T-helper 1 cell (primary cell): ENCODE data around the gene HIBADH.

Source experiments
- DNase-seq, 5 donors: peaks; one replicate each; pipeline ENCODE4 v3.0.0-alpha.2; 2012 to 2020
- total RNA-seq, 4 donors: gene quantifications; one replicate each; lab custom pipeline; 2026; lab: John Stamatoyannopoulos, UW

HIBADH gene
- total RNA-seq = 11.6 to 17.1 (median 15.5) reads per million in 4 donors

DNA sequence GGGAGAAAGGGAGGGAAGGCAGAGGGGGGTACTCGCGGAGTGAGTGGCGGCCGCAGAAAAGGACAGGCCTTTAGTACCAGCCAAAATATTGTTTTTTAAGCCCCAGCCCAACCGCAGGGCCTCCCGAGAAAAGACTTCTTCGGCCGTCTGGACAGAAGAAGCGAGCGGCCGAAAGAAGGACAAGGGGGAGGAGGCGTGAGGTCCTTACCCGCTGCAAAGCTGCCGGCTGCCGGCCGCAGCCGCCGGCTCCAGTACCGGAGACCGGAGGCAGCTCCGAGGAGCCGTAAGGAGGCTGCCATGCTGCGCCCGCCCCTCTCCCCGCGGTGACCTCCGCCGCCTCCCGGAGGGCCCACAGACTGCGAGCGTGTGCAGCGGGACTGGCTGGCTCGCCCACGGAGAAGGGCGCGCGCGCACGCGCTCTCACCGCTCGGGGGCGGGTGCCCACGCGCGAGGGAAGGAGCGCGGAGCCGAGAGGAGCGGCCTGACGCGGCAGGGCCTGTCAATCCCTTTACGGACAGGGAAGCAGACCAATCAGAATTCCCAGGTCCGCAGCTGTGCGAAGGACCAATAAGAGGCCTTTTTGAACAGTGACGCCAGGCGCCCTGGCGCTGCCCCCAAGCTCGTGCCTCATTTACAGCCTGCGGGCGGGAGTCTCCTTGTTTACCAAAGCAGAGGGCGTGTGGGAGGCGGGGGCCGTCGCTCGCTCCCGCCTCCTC is at the start of gene HIBADH:
TSS of gene HIBADH (minus strand) at position 394 of the 716 bp plus-strand sequence. CDS start at position 299, 95 bp downstream.
- peak; percentile 92 to 98 (median 94) for DNase-seq

DNA sequence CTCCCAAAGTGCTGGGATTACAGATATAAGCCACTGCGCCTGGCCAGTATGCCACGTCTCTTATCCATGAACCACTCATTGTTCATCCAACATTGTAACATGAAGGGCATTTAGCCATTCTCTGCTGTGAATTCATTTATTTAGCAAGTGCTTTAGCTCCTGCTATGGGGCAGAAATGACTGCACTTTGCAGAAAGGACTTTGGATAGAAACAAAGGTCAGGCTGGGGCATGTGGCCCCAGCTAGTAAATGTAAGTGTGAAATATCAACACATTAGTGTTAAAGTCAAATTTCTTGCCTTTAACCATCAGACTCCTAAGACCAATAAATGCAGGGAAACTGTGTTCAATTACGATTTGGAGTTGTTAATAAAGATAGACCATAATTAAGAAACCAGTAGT is 49.5 kb upstream of the HIBADH start:
- no peak for DNase-seq

DNA sequence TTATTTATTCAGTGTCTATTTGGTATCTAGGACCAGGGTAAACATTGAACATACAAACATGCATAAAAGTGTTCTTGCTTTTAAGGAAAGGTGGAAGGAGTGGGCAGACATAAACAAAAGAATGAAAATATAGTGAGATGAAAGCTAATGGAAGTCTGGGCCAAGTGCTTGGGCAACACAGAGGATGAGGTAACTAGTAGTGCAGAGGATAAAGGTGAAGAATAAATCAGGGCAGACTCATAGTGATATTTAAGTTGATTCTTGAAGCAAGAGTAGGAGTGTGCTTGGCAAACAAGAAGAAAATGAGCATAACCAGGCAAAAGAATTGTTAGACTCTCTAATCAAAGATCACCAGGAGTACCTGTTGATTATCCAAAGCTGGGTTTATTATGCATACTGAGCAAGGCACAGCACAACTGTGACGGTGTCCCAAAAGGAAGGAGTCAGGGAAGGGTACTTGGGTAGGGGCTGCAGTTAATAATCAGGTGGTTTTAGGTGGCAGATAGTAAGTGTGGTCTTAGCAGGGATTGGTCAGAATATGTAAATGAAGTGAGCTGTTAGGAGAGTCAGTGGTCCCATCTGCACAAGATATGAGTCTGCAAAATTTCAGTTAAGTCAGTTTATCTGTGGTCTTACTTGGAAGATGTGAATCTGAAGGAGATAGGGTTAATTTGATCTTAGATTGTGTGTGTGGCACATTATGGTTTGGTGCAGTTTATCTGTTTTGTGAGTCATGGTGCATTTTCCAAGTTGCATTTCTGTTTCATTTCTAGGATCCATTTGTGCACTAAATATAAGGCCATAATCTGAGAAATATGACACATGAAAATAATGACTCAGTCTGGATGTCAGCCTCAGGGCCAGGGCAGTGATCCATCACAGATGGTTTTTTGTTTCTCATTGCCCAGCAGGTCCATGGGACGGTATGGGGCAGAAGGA is 46.7 kb upstream of the HIBADH start:
- DNase-seq = peak in 1 of 5 donors; percentile 10

DNA sequence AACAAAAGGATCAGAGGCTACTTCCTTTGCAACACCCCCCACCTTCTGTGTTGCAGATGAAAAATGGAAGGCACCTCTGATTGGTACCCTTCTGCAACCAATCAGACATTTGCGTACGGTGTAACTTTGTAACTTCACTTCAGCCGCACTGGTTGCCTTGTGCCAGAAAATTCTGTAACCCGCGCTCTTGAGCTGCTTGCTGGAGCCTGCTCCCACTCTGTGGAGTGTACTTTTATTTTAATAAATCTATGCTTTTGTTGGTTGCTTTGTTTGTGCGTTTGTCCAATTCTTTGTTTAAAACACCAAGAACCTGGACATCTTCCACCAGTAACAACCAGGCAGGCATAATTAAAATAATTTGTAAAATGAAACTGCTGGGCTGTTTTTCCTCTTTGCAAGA is 45.8 kb upstream of the HIBADH start:
- no peak for DNase-seq

DNA sequence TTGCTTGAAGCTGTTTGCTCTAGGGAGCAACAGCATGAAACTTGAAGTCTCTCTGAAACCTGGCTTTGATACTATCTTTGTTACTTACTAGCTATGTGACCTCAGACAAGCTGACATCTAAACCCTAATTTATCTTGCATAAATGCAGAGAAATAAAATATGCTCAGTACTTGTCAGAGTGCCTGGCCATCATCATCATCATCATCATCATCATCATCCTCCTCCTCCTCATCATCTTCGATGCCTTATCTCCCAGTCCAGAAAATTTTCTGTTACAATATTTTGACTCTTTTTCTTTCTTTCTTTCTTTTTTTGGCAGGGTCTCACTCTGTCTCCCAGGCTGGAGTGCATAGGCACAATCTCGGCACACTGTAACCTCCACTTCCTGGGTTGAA is 42.5 kb upstream of the HIBADH start:
- DNase-seq = no peak

DNA sequence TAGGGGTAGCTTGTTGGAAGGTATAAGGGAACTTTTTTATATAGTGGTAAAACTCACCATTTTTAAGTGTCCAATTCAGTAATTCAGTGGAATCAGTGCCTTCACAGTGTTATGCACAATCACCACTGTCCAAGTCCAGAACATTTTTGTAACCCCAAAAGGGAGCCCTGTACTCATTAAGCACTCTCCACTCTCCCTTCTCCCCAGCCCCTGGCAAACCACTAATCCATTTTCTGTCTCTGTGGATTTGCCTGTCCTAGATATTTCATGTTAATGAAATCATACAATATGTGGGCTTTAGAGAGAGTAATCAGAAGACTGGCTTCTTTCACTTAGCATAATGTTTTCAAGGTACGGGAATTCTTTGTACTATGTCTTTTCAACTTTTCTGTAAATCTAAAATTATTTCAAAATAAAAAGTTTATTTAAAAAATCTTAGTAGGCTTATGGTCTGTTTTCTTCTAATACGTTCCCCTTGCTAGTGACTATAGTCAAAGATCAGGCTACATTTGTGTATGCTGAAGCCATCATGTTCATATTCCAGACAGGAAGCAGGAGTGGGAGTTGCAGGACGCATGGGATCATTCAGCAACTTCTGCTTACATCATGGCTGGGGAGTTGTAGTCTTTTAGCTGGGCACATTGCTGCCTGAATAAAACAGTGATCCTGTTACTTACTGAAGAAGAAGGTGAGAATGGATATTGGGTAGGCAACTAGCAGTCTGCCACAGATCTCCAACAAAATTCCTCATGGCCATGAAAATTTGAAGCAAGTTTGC is 41.9 kb upstream of the HIBADH start:
- no peak for DNase-seq

- no peak for DNase-seq
These were observed 40.5 kb upstream of the HIBADH start for GRCh38 chr7:27703181-27703580.

DNA sequence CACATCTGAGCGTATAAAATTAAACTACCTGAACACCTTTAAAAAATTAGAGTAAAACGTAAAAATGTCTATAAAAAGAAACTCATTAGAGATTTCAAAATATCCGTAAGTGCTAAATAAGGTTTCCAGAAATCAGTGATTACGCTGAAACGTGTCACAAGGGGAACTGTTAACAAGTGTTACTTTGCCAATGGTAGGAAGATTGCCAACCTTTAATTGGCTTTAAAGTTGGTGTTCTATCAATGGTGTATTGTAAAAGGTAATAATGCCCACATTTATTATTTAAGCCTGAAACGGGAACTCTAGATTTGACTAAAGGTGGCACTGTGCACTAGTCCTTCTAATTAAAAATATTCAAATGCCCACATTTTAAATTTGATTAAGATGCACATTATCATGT is 37.8 kb upstream of the HIBADH start:
- DNase-seq = no peak

- DNase-seq = no peak
These were observed 37.1 kb upstream of the HIBADH start for GRCh38 chr7:27699751-27700150.

DNA sequence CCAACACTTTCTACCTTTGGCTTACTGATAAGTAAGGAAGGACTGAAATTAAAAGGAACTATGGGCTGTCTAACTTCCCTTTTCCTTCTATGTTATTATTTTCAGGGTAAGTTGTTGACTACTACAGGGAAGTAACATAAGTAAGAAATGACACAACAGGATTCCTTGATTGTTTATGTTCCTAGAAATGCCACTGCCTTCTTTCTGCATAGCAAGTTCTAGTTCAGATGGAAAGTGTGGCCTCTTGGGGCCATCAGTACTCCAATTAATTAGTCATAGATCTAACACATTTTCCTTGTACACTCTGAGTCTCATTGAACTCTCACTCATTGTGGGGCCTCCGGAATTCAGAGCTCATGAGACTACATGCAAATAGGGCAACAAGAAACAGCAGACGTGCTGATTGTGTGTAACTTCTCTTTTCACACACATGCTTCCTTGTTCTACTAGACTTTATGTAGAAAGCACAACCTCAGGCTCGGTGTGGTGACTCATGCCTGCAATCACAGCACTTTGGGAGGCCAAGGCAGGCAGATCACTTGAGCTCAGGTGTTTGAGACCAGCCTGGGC is 35.3 kb upstream of the HIBADH start:
- peak in 1 of 5 donors; percentile 21 for DNase-seq

DNA sequence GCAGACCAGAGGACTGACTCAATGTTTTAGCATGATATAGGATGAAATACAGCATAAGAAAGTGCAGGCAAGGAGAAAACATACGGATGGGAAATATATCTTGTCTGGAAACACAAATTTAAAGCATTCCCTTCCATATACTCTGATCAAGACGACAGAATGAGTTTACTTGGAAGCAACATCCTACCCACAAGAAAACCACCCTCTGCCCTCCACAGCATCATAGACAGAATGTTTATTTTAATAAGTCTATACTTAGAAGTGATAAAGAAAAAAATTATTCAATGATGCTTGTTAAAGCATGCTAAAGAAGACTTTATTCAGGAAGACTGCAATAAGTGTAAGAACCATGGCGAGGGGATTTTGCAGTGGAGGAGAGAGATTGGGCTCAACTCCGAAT is 32.4 kb upstream of the HIBADH start:
- no peak for DNase-seq

DNA sequence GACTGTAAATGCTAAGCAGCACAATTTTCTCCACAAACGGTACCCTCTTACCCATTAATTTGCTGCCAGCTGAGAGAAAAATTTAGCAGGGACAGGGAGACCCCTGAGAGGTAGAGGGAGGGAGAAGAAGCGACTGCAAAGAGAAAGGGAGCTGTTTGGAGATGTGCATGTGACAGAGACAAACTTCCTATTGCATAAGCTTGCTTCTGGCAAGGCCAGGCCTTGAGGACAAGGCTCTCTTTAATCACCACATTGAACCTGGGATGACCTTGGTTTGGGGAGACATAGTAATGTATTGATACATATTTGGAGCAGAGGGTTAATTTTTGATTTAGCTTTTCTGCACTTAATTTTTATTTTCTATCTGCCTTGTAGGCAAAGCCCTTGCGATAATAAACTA is 31.1 kb upstream of the HIBADH start:
- no peak for DNase-seq

DNA sequence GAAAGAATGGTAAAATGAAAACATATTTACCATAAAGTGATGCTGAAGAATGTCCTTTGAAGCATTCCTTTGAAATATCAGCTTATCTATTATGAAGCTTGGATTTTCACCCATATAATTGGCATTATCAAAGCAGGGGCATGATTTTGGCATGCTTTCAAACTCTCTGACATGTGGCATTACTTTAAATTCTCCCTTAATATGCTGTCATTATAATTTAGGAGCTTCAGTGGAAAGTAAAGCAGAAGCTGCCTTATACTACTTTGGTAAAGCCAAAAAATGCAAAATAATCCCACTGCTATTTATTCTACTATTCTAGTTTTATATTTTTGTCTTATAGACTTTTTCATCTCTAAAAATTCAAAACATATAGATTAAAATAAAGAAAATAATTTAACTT is 28.0 kb upstream of the HIBADH start:
- DNase-seq = no peak

- peak in 1 of 5 donors; percentile 24 for DNase-seq
These were observed 27.0 kb upstream of the HIBADH start for GRCh38 chr7:27689591-27690164.

- DNase-seq = no peak
These were observed 26.5 kb upstream of the HIBADH start for GRCh38 chr7:27689150-27689549.

DNA sequence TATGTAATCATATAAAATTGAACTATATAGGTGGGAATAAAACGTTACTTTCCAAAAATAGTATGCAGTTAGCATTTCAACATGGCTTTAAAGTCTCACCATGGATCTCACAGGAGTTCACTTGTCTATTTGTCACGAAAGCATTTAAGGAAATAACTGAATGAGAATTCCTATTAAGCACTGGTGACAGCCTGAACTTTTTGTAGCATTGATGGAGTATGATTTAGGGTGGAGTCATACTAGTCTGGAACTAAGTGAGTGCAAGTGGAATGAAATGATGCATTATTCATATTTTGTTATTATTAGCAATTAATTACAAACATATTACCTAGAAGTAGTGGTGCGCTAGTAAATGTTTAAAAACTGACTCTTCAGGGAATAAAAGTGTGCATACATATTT is 26.0 kb upstream of the HIBADH start:
- DNase-seq = no peak

GRCh38 chr7:27688056-27688455 is 25.4 kb upstream of the HIBADH start:
- DNase-seq = no peak

GRCh38 chr7:27686315-27686714 is 23.6 kb upstream of the HIBADH start:
- no peak for DNase-seq

- no peak for DNase-seq
These were observed 23.2 kb upstream of the HIBADH start for GRCh38 chr7:27685893-27686292.

- no peak for DNase-seq
These were observed 22.5 kb upstream of the HIBADH start for GRCh38 chr7:27685209-27685608.

- DNase-seq = no peak
These were observed 21.8 kb upstream of the HIBADH start for GRCh38 chr7:27684491-27684890.

GRCh38 chr7:27680610-27681009 is 17.9 kb upstream of the HIBADH start:
- DNase-seq = no peak
